ENCODE results near the gene FAM118A. TPM values are rescaled to one million over a fixed set of nuclear protein-coding genes. Genes with fewer than 3 reads are reported as not detected.

FAM118A gene
- polyA plus RNA-seq, 3 donors = 20.0 to 423 (median 27.9) TPM

- Histone ChIP-seq H3K36me3 (replicated peaks in 1 of 2; ENCODE audit: control insufficient read depth in 1 of 2, insufficient read depth in 2 of 2, low read length in 2 of 2) (peaks cover 10 to 19% of the 10 kb centered on the region in 2 donors), H3K27me3 (ENCODE audit: control insufficient read depth in 2 of 2, insufficient read depth in 2 of 2, low read length in 2 of 2) (no peaks in the 10 kb centered on the region), H3K27ac (ENCODE audit: low read depth in 1 of 2, low read length in 2 of 2) (peak overlapping the region; percentile 56 to 80), H3K9me3 (replicated peaks in 1 of 2; ENCODE audit: control insufficient read depth in 1 of 2, insufficient read depth in 1 of 2, low read length in 2 of 2) (no peaks in the 10 kb centered on the region), H3K79me2 (ENCODE audit: insufficient read depth, low read length) (peaks cover 86% of the 10 kb centered on the region), H3K4me1 (ENCODE audit: control insufficient read depth in 1 of 2, insufficient read depth in 2 of 2, low read length in 2 of 2) (peaks cover 45 to 48% of the 10 kb centered on the region in 2 donors), H3K4me2 (replicated peaks; ENCODE audit: extremely low read depth, low read length, poor library complexity, severe bottlenecking) (no peak overlapping the region), H4K20me1 (ENCODE audit: insufficient read depth, low read length) (peaks cover 33% of the 10 kb centered on the region), H2AFZ (ENCODE audit: insufficient read depth, low read depth, low read length, poor library complexity, severe bottlenecking) (no peak overlapping the region), H3K9ac (ENCODE audit: insufficient read depth, low read length, poor library complexity, severe bottlenecking) (no peak overlapping the region), H3K4me3 (replicated peaks in 1 of 3; ENCODE audit: low read depth in 2 of 3, low read length in 3 of 3) (no peak overlapping the region)
- DNase-seq = no peak
- Mint-ChIP-seq H3K27me3 (ENCODE audit: low read depth in 3 of 3) (peaks cover 0 to 2% (median 0%) of the 10 kb centered on the region in 3 donors), H3K4me1 (peaks cover 61% of the 10 kb centered on the region), H3K36me3 (peaks cover 24 to 29% of the 10 kb centered on the region in 2 donors), H3K4me3 (no peak overlapping the region), H3K9me3 (no peaks in the 10 kb centered on the region), H3K27ac (peak overlapping the region; percentile 92 to 97 (median 94))
- intact Hi-C loops (cut with micrococcal nuclease) = no loop called here
- 82% methylated on average over 14 of the region's 19 CpGs for WGBS (ENCODE audit: insufficient coverage)
- TF ChIP-seq CTCF (IDR thresholded peaks at IDR 0.05) = no peak
Measured at GRCh38 chr22:45317551-45318167, 7.9 kb downstream of the FAM118A start.

- H3K79me2 ChIP-seq (ENCODE audit: insufficient read depth, low read length) = peaks cover 82% of the 10 kb centered on the region
- no peak for TF ChIP-seq CTCF (IDR thresholded peaks at IDR 0.05)
- H3K27me3 ChIP-seq (ENCODE audit: control insufficient read depth in 2 of 2, insufficient read depth in 2 of 2, low read length in 2 of 2) = no peaks in the 10 kb centered on the region
- Mint-ChIP-seq H3K27ac (peak overlapping the region; percentile 92 to 97 (median 94)), H3K4me3 (peak overlapping the region; percentile 53 to 84), H3K9me3 (no peaks in the 10 kb centered on the region), H3K36me3 (peaks cover 24 to 34% of the 10 kb centered on the region in 2 donors), H3K4me1 (peaks cover 56% of the 10 kb centered on the region), H3K27me3 (ENCODE audit: low read depth in 3 of 3) (peaks cover 0 to 2% (median 0%) of the 10 kb centered on the region in 3 donors)
- H3K36me3 ChIP-seq (replicated peaks in 1 of 2; ENCODE audit: control insufficient read depth in 1 of 2, insufficient read depth in 2 of 2, low read length in 2 of 2) = peaks cover 13 to 24% of the 10 kb centered on the region in 2 donors
- peaks cover 45 to 48% of the 10 kb centered on the region in 2 donors for H3K4me1 ChIP-seq (ENCODE audit: control insufficient read depth in 1 of 2, insufficient read depth in 2 of 2, low read length in 2 of 2)
- peak overlapping the region; percentile 56 to 80 for H3K27ac ChIP-seq (ENCODE audit: low read depth in 1 of 2, low read length in 2 of 2)
- peak overlapping the region; percentile 18 for H3K9ac ChIP-seq (ENCODE audit: insufficient read depth, low read length, poor library complexity, severe bottlenecking)
- no peaks in the 10 kb centered on the region for H3K9me3 ChIP-seq (replicated peaks in 1 of 2; ENCODE audit: control insufficient read depth in 1 of 2, insufficient read depth in 1 of 2, low read length in 2 of 2)
- peak overlapping the region; percentile 49 for H3K4me2 ChIP-seq (replicated peaks; ENCODE audit: extremely low read depth, low read length, poor library complexity, severe bottlenecking)
- peak overlapping the region in 1 of 3 experiments; percentile 34 for H3K4me3 ChIP-seq (replicated peaks in 1 of 3; ENCODE audit: low read depth in 2 of 3, low read length in 3 of 3)
- intact Hi-C loops (cut with micrococcal nuclease) = no loop called here
- peak overlapping the region; percentile 43 for H2AFZ ChIP-seq (ENCODE audit: insufficient read depth, low read depth, low read length, poor library complexity, severe bottlenecking)
- peak; percentile 88 to 92 (median 91) for DNase-seq
- H4K20me1 ChIP-seq (ENCODE audit: insufficient read depth, low read length) = peaks cover 33% of the 10 kb centered on the region
- WGBS (ENCODE audit: insufficient coverage) = 15% methylated on average over 8 of the region's 8 CpGs
Measured at GRCh38 chr22:45318168-45318557, 8.4 kb downstream of the FAM118A start.

All from CD14-positive monocyte (primary cell).